HG03025 (cell line): ENCODE results near the gene SLC9A8.

Source experiments
- ATAC-seq: cut with Tn5 transposase; IDR thresholded peaks from one replicate; pipeline ENCODE4 v1.9.1; 2021; ENCODE audit warnings: mild to moderate bottlenecking, moderate library complexity; ENCODE audit not compliant: unreplicated experiment, low FRiP score

The SLC9A8 gene

DNA sequence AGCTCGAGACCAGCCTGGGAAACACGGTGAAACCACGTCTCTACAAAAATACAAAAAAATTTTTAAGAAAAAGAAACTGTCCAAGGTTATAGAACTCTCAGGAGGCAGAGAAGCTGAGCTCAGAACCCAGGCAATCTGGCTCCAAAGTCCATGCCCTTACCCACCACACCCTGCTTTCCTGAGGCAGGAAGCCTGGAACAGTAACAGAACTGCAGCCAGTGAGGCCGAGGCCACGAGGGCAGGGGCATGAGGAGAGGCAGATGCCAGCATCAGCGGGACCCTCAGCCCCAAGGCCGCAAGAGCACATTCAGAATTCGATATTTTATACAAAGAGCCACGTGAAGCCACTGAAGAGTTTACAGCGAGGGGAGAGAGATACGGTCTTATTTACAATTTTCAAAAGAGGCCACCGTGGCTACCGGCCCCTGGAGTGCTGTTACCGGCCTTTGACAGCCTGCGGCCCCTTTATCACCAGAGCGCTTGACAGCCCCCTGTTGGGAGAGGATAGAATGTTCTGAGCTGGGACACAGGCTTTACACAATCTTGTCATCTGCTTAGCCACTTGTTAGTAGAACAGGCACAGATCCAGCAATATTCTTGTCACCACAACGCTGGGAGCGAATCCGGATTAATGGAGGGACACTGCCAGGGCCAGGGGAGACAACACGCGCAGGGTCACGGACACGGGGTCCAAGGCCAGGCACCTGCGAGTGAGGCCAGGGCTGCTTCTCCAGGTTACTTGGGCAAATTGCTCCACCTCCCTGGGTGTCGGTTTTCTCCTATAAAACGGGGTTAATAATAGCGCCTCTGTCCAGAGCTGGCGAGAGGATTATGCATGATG, 97.1 kb downstream of the SLC9A8 start:
- ATAC-seq, result no peak

DNA sequence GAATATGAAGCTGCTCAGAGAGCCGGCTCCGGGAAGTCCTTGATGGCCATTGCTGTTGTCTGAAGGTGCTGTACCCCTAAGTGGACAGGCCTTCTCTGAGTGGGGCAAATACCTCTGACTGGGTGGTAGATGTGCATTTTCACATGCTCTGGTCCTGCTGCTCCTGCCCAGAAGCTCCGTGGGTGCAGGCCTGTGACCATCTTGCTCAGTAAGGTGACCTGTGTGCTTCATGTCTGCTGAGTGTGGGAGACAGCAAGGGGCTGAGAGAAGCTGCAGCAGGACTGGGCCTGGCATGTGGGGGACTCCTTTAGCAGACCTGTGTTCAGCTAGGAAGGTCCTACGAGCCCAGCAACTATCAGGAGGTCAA, 97.7 kb downstream of the SLC9A8 start:
- no peak for ATAC-seq

GRCh38 chr20:49913399-49914047, 100.9 kb downstream of the SLC9A8 start:
- ATAC-seq, result no peak

DNA sequence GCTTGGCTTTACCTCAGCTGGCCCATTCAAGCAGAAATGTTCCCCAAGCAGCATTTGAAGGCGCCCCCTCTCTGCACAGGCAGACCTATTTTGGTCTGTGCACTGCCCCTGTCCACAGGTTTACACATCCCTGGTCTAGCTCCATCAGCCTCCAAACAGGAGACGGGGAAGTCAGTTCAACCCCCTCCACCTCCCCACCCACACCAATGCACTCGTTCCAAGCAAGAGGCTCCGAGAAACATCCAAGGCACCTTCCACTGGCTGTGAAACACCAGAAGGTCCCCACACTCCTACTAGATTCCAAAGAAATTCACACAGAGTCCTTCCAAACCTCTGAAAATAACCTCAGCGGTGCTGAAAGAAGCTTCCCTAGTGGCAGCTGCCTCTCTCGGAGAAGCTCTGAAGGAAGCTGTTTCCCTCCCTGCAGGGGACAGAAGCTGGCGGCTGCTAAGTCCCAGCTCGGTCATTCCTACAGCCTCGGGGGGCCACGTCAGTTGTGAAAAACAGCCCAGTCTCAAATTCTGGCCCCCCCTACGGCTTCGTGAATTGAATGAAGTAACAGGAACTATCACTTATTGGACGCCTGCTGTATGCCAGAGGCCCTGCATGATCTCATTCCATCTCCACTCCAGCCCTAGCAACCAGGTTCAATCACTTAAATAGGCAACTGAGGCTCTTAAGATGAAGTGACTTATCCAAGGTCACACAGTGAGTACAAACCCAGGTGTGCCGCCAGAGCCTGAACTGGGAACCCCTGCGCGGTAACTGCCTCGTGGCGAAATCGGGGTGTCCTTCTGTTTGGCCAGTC, 101.9 kb downstream of the SLC9A8 start:
- ATAC-seq, result no peak

GRCh38 chr20:49915118-49915379, 102.4 kb downstream of the SLC9A8 start:
- no peak for ATAC-seq

DNA sequence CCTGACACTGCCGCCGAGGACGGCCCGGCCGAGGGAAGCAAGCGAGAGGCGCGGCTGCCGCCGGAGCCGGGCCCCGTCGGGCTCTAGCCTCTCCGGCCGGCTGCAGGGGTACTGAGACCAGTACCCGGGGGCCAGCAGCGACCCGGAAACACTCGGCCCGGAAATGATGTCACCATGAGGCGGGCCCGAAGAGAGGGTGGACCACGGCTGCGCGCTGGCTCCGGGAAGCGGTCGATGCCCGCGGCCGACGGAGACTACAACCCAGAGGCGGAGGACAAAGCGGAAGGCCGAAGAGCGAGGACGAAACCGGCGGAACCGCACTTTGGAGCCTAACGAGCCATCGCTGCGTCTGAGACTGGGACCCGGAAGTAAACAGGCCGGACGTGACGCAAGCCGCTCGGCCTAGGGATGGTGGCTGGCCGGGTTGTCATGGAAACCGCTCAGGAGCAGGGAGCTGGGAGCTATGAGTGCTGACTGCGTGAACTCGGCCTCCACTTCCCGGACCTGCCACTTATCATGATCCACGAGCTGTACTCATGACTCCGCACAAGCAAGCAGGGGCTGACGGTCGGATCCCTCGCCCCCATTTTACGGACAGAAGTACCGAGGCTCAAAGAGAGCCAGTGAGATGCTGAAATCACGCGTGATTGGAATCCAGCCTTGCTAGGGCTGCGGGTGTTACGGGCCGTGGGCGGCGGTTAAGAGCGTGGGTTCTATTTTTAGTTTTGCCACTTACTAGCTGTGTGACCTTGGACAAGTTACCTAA, 102.9 kb downstream of the SLC9A8 start, which contains the start of gene SPATA2:
SPATA2 (minus strand) TSS at position 150 of the 766 bp plus-strand sequence. CDS start 7,039 bp downstream, outside the sequence.
- peak; percentile 84 for ATAC-seq

DNA sequence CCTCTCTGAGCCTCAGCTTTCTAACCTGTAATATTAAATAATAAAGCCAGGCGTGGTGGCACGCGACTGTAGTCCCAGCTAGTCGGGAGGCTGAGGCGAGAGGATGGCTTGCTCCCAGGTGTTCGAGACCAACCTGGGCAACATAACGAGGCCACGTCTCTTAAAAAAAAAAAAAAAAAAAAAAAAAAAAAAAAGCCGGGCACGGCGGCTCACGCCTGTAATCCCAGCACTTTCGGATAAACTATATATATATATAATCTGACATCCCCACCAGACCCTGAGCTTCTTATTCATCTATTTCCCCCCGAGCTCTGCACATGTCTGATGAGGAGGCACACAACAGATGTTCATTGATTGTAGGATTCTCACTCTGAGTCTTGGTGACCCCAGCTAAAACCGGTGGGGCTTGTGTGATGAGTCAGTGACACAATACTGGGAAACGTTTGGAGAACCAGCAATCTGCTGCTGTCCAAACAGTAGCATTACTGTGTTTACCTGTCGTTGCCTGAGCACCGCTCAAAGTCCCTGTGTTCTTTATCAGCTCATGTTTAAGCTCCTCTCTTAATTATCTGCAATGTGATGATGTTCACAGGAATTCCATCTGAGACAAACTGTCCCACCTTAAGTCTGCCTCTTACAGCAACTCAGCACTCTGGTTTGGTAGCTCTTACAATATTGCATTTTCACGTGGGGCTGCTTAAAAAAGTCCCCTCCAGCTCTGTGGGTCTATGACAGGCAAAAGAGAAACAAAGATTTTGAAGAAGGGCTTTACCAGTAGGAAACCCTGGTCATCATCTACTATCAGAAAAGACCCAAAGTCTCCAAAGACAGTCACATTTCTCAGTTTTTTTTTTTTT, 103.7 kb downstream of the SLC9A8 start:
- ATAC-seq, result no peak

DNA sequence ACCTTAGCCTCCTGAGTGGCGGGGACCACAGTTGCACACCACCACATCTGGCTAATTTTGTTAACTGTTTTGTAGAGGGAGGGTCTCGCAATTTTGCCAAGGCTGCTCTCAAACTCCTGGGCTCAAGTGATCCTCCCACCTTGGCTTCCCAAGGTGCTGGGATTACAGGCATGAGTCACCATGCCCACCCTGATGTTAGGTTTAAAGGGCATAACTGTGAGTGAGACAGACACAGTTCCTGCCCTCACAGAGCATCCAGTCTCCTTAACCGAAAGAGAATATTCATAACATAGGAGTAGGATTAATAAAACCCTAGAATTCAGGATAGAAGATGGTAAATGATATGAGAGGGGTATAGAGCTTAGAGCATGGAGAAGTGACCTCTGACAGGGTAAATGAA, 105.8 kb downstream of the SLC9A8 start:
- ATAC-seq, result no peak

DNA sequence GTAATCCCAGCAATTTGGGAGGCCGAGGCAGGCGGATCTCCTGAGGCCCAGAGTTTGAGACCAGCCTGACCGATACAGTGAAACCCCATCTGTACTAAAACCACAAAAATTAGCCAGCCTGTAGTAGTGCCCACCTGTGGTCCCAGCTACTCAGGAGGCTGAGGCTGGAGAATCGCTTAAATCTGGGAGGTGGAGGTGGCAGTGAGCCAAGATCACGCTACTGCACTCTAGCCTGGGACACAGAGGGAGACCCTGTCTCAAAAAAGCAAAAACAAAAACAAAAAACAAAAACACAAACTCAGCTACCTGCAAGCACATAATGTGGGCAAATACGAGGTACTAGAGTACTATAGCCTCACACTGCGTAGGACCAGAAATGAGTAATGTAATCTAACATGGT, 106.4 kb downstream of the SLC9A8 start:
- ATAC-seq, result no peak

- no peak for ATAC-seq
Measured at GRCh38 chr20:49919461-49919860, 106.8 kb downstream of the SLC9A8 start.

- no peak for ATAC-seq
Measured at GRCh38 chr20:49924247-49924646, 111.6 kb downstream of the SLC9A8 start.

DNA sequence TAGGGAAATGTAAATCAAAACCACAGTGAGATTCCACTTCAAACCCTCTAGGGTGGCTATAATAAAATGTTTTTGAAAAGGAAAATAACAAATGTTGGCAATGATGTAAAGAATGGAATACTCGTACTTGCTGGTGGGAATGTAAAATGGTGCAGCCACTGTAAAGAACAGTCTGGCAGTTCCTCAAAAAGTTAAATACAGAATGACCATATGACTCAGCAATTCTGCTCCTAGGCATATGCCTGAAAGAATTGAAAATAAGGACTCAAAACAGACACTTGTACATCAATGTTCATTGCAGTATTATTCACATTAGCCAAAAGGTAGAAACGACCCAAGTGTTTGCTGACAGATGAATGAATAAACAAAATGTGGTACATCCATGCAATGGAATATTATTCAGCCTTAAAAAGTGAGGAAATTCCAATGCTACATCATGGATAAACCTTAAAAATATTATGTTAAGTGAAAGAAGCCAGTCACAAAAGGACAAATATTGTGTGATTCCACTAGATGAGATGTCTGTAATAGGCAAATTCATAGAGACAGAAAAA, 113.3 kb downstream of the SLC9A8 start:
- ATAC-seq, result no peak

DNA sequence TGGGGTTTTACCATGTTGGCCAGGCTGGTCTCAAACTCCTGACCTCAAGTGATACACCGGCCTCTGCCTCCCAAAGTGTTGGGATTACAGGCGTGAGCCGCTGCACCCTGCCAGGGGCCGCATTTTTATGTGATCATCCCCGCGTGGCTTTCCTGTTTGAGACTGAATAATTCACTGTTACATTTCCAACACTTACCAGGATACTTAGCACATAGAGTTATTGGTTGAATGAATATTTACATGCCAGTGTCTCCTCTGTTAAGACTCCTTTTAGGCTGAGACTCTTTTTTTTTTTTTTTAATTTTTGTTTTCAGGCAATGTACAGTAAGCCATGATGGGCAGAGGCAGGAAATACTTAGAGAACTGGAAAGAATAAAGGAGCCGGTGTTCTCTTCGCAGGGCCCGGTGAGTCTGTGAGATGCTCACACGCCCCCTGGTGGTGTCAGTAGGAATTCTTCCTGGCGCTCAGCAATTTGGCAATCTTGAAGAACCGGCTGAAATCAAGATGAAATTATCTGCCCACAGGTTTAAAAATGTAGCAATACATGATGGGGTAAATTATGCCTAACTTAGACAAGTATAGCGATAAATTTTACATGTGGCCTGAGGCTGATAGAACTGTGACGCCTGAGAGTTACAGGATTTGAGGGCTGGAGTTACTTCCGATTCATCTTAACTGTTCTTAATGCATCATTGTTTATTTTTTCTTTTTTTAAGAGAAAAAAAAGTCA, 115.9 kb downstream of the SLC9A8 start:
- no peak for ATAC-seq

GRCh38 chr20:49929142-49929494, 116.5 kb downstream of the SLC9A8 start:
- ATAC-seq, result no peak

GRCh38 chr20:49935746-49936152, 123.1 kb downstream of the SLC9A8 start:
- peak; percentile 4 for ATAC-seq

DNA sequence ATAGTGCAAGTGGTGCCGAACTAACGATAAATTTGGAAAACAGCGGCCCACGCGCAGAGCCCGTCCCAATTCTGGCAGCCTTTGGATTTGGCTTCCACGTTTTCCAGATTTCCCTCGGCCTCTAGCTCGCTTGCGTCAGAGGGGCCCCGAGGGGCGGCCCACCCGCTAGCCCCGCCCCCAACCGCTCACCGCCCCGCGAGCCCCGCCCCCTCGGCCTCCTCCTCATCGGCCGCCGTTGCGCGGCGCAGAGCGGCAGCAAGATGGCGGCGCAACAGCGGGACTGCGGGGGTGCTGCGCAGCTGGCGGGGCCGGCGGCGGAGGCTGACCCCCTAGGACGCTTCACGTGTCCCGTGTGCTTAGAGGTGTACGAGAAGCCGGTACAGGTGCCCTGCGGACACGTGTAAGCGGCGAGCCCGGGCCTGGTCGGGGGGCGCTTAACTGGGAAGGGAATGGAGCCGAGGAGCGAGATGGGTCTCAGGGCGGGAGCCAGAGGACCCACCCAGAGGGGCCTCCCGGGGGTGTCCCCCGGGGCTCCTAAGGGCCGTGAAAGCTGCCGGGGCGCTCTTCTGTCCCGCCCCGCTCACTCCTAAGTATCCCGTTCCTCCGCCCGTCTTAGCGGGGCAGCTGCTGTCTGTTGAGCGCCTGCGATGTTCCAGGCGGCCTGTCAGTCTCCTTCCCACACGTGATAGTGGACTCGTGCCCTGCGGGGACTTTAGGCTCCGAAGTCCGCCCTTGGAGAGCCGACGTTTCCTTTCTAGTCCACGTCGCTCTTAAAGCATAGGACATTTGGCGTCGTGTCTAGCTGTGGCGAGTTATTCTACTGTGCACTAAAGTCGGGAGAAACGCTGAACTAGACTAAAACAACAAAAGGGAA, 123.8 kb downstream of the SLC9A8 start, which contains the start of gene RNF114:
RNF114 (plus strand) TSS at position 245 of the 874 bp plus-strand sequence; CDS start at position 261, 16 bp downstream.
- ATAC-seq, result peak; percentile 53

DNA sequence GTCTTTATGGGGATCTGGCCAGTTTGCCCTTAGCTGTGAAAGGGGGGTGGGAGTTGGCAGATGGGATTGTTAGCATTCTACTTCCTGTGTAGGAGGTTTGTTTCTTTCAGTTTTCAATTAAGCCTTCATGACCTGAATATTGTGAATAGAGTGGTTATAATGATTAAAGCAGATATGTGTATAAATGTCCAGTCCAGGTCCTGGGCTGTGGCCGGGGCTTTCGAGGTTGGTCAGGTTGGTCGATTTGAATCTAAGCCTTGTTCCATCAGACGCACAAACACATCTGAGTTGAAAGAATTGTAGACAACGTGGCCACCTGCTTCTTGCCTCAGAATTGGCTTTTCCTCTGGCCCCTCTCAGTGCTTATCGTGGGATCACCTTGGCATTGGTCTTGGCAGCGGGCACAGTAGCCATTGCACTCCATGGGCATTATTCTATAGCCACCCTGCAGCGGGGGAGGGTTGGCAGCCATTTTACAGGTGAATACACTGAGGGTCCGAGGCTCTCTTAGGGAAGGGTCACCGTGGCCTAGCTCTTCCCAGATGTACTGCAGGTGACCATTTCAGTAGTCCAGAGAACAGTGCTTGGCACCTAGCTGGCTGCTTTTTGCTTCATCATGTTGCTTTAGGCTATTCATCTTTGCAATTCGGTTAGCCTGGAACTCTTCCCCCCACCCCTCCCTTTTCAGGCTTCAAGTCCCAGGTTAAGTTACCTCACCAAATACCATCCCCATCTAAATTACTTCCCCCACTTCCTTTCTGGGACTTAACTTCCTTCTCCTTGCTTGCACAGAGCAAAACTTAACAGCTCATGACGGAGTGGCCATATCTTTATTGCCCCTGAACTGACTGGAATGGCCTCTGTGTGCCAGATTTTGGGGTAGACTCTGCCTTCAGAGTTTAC, 124.7 kb downstream of the SLC9A8 start:
- ATAC-seq, result peak; percentile 5
